DOHH2 (cell line): ENCODE measurements around the gene PHF21B.

ENCODE experiments used
- EZH2phosphoT487 ChIP-seq: fragments of 200-600 bp; sonication (generic); IDR thresholded peaks from 2 replicates; pipeline ENCODE4 v1.6.1; 2017; ENCODE audit warnings: borderline replicate concordance, mild to moderate bottlenecking, antibody characterized with exemption, low read length, moderate library complexity, mixed read lengths
- TF ChIP-seq, protein P1 (sequence below): fragments of 200-600 bp; sonication (generic); IDR thresholded peaks from one replicate; pipeline ENCODE4 v1.5.1; 2014; ENCODE audit warnings: antibody characterized with exemption, mild to moderate bottlenecking, low read depth, low read length; ENCODE audit not compliant: poor library complexity, severe bottlenecking

- TF ChIP-seq, protein P1, sequence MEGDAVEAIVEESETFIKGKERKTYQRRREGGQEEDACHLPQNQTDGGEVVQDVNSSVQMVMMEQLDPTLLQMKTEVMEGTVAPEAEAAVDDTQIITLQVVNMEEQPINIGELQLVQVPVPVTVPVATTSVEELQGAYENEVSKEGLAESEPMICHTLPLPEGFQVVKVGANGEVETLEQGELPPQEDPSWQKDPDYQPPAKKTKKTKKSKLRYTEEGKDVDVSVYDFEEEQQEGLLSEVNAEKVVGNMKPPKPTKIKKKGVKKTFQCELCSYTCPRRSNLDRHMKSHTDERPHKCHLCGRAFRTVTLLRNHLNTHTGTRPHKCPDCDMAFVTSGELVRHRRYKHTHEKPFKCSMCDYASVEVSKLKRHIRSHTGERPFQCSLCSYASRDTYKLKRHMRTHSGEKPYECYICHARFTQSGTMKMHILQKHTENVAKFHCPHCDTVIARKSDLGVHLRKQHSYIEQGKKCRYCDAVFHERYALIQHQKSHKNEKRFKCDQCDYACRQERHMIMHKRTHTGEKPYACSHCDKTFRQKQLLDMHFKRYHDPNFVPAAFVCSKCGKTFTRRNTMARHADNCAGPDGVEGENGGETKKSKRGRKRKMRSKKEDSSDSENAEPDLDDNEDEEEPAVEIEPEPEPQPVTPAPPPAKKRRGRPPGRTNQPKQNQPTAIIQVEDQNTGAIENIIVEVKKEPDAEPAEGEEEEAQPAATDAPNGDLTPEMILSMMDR: no peak
- no peak for TF ChIP-seq EZH2phosphoT487
Observed at GRCh38 chr22:44894782-44895181, 115.0 kb downstream of the PHF21B start.
